Erythroblast (primary cell): ENCODE measurements around the gene SLC29A3.
"Not testable (repeated sequence)": the region's sequence is repeated elsewhere in the genome, so short reads cannot be mapped to it uniquely, and the experiment has no call there.

Experiments
- DNase-seq, 2 experiments: peaks; one replicate each; lab custom pipeline; 2025; lab: John Stamatoyannopoulos, UW
- GATA1 ChIP-seq: IDR thresholded peaks from 2 replicates; pipeline ENCODE4 v1.6.1; 2011; ENCODE audit warnings: low read depth, mild to moderate bottlenecking, control low read depth, low read length, moderate library complexity
- POLR2A ChIP-seq: IDR thresholded peaks from 2 replicates; pipeline ENCODE4 v1.6.1; 2011; ENCODE audit warnings: mild to moderate bottlenecking, low read length

SLC29A3 gene

DNA sequence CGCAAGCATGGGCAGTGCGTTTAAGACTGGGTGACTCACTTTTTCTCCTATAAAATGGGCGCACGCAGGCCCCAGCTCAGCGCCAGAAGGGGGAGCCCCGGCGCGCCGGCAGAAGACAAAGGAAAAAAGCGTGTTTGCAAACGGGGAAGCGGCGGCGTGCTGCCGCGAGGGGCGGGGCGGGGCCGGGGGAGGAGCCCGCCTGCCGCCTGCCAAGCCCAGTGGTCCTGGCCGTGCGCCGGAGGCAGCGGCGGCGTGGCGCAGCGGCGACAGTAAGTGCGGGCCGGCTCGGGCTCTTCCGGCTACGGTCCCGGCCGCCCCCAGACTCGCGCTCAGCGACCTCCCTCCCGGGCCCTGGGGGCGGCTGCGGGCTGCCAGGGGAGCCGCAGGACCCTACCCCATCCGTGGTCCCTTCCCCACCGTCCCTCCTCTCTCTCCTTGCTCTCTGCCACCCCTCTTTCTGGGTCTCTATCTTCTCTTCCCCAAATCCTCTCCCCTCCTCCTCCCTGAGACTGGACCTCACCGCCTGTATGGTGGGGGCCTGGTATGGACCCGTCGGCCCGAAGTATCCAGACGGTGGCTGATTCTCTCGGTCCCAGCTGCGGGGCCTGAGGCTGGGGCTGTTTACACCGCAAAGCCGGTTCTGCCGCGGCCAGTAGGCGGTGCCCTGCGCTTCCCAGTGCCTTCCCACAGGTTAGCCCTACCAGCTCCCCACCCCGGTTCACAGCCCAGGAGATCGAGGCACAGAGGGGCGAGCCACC lies at the start of gene SLC29A3:
Gene SLC29A3 (plus strand): TSS at position 218 of the 758 bp plus-strand sequence. CDS start 51 bp downstream, at position 269.
- DNase-seq, result peak; percentile 86 to 87
- no peak for TF ChIP-seq GATA1
- peak; percentile 55 for TF ChIP-seq POLR2A

DNA sequence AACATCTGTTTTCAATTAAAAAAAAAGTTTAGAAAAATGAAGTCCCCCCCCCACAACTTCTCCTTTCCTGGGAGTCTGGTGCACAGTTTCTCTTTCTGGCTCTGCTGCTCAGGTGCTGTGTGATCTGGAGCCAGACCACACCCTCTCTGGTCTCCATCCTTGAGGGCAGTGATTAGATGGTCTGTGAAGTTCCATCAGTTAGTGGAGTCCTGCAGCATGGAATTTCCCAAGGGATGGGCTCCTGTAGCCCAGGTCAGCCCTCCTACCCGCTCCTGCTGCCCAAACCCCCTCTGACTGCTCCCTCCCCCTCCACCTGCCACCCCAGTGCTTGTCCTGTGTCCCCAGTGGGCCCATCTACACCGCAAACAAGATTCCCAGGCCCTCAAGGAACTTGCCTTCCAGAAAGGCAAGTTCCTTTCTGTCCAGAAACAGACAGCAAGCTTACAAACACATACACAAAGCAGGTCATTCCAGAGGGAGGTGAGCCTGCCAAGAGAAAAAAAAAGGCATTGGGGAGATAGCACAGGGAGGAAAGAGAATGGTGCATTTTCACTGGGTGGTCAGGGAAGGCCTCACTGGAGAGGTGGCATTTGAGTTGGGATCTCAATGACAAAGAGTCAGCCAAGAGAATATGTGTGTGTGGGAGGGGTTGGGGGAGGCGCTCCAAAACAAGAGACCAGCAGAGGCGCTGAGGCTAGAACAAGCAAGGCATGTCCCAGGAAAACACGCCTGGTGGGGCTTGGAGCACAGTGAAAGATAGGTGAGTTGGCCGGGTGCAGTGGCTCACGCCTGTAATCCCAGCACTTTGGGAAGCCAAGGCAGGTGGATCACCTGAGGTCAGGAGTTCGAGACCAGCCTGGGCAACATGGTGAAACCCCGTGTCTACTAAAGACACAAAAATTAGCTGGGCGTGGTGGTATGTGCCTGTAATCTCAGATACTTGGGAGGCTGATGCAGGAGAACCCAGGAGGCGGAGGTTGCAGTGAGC lies 49.5 kb upstream of the SLC29A3 start:
- TF ChIP-seq POLR2A (no peak), GATA1 (no peak)
- no peak for DNase-seq

DNA sequence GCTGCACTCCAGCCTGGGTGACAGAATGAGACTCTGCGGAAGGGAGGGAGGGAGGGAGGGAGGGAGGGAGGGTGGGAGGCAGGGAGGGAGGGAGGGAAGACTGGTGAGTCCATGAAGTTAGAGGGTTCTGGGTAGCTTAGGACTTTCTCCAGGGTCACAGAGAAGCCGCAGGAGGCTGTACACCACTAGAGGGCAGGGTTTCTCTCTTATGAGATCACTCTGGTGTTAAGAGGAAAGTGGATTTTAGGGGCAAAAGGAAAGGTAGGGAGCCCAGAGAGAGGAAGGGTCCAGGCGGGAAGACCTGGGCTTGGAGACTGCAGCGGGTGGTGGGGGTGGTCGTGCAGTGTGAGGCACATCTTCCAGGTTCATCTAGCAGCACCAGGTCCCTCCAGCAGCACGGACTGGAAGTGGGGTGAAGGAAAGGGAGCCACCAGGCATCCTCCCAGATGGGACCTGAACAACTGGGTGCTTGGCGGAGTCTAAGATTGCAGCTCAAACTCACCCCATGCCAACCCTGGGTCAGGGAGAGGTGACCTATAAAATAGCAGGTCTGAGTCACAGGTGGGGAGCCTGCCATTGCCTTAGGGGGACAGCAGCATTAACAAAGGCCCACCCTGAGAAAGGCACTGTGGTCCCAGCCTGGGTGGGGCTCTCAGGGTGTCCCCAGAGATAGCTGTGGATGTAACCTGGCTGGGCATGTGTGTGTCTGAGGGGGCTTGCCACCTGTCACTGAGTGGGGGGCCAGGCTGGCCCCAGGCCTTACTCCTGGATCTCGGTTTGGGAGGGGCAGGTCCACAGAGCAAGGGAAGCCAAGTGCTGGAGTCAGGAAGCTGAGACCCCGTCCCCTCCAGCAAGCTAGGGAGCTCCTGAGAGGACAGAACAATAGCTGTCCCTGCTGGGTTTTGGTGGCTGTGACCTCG lies 48.5 kb upstream of the SLC29A3 start:
- TF ChIP-seq POLR2A, result no peak
- no peak for TF ChIP-seq GATA1

DNA sequence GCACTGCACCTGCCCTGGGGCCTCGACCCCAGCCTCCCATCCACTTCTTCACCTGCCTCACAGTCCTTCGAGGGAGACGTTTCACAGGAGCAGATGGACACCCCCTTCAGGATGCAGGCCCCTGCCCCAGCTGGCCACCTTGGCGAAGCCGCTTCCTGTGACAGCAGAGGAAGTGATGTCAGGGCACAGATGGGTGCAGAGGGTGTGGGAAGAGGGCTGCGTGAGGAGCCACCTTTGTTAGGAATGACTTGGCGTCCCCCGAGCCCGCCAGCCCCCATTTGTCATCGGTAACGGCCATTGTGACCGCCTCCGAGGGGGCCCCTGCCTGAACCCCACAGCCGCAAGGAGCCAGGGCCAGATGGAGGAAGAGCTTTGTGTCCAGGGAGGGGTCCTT lies 47.4 kb upstream of the SLC29A3 start:
- DNase-seq, result no peak
- TF ChIP-seq GATA1 (no peak), POLR2A (no peak)

More for the DNA sequence above, 48.5 kb upstream of the SLC29A3 start:
- DNase-seq, result peak; percentile 37 to 64

DNA sequence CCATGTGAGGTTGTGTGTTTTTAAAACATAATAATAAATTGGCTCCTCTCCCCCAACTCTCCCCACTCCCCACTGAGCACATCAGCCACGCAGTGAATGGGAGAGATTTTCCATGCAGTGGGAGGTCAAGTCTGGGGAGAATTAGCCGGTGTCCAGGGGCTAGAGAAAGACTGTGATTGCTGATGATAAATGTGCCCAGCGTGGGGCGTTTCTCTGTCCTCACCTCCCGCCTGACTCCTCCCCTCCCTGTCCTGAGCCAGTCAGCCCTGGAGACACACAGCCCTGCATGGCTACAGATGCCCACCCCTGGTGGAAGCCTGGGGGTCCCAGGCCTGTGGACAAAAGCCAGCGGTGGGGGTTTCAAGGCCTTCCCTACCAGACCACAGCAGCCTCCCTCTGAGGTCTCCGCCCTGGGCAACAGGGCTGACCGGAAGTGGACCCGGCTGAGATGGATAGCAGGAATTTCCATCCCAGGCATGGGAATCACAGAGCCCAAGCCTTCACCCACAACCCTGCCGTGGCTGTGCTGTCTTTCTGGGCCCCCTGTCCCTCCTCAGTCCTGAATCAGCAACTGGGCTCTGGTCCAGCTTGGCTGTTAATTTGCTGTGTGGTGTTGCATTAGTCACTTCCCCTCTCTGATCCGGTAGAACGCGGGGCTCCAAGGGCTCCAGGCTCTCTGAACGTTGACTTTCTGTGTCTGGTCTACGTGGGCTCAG lies 46.8 kb upstream of the SLC29A3 start:
- no peak for DNase-seq
- TF ChIP-seq POLR2A, result no peak
- no peak for TF ChIP-seq GATA1

DNA sequence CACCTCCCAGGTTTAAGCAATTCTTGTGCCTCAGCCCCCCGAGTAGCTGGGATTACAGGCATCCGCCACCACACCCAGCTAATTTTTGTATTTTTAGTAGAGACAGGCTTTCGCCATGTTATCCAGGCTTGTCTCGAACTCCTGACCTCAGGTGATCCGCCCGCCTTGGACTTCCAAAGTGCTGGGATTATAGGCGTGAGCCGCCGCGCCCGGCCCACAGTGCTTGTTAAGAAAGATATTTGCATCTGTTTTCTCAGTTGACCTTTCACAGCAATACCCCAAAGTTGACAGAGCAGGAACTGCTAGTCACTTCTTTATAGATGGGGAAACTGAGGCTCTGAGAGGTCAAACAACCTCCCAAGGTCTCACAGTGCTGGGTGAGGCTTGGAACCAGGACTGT lies 46.1 kb upstream of the SLC29A3 start:
- DNase-seq, result not testable (repeated sequence)

DNA sequence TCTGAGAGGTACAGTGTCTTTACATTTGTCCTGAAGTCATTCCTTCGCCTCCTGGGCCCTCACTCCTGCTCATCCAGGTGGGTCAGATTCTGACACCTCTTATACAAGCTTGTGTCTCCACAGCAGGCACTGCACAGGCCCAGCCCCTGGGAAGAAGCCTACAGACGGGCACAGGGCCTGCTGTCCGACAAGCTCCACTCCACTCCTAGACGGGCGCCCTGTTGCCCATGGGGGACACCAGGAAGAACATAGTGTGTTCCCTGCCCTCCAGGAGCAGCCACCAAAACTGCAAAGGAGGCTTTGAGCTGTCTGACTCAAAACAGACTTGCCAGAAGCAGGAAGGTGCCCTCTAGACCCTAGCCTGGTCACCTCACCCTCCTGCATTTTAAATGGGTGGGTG lies 45.6 kb upstream of the SLC29A3 start:
- DNase-seq, result no peak
- TF ChIP-seq POLR2A, result no peak
- TF ChIP-seq GATA1, result no peak

DNA sequence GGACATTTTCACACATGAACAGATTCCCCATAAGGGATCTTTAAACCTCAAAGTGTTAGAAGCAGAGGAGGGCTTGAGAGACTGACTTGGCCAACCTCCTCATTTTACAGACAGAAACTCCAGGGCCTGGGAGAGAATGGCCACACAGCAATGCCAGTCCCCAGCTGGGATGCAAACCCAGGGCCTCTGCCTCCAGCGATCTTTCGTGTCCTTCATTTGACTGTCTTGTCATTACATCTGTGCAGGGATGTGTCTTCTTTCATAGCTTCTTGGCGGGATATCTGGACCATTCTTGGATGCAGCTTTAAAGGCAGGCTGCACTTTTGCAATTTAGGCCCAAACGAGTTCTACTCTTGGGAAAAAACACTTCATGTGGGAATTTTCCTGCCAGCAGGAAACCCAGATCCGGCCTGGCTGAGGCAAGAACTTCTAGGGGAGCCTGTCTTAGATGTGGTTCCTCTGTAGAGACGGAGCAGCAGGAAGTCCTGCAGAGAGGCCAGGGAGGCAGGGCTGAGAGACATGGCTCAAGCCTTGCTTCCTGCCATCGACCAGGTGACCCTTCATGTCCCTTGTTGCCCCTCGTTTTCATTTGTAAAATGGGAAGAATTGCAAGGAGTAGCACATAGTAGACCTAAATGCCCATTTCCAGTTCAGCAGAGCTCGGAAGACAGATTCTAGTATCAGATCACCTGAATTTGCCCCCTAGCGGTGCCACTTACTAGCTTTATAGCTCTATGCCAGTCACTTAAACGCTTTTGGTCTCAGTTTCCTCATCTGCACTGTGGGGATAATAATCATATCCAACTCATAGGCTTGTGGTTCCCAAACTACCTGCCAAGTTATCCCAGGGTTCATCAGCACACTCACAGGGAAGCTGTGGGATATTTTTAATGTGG lies 43.9 kb upstream of the SLC29A3 start:
- no peak for DNase-seq
- TF ChIP-seq GATA1, result no peak
- TF ChIP-seq POLR2A, result no peak

DNA sequence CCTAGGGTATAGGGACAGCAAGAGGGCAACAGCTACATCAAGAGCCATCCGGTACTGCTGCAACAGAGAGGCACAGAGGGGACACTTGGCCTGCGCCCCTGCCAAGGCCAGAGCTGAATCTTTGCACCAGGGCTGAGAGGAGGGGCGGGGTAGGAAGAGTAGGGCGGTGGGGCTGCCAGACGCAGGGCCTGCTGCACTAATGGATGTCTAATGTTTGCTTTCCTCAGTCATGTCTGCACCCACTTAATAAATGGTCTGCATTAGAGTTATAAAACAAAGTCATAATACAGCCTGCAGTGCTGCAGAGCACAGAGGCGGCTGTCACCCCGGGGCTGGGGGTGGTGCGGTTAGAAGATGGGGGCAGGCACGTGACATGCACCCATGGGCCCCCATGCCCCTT lies 42.2 kb upstream of the SLC29A3 start:
- no peak for DNase-seq
- TF ChIP-seq GATA1 (no peak), POLR2A (no peak)

DNA sequence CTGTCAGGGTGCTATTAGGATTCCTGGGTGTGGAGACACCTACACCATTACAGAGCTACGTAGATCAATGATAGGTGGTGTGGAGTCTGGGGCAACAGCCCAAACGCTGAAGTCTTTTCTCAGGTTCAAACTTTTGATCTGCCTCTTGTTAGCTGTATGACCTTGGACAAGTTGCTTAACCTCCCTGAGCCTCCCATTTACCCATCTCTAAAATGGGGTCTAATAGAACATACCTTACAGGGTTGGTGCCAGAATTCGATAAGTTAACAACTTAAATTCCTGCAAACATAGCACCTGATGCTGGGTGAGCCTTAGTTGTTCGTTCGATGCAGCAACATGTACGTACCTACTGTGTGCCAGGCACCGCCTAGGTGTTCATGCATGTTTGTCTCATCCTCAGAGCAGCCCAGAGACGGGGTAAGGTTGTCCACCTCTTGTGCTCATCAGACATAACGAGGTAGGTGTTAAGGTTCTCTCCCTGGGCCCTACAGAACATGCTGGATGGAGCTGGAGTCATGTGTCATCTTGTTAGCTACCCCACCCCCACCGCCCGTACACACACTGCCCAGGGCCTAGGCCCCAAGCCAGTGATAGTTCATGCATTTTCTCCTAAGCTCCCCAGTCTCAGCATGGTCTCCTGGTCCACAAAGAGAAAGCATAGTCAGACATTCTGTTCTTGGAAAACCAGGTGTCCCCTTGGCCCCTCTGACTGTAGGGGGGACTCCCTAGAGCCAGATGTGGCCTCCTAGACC lies 41.0 kb upstream of the SLC29A3 start:
- TF ChIP-seq POLR2A (no peak), GATA1 (no peak)
- no peak for DNase-seq
